ENCODE measurements around the gene MDFIC2. TPM values are rescaled to one million over a fixed set of nuclear protein-coding genes. Genes with fewer than 3 reads are reported as not detected.
A peak's percentile ranks its signal among the peaks of the same experiment; 100 is the strongest.
"Not testable (repeated sequence)": the region's sequence is repeated elsewhere in the genome, so short reads cannot be mapped to it uniquely, and the experiment has no call there.

Gene MDFIC2
- total RNA-seq (ENCODE audit: low replicate concordance) = not detected in 2 replicates

DNA sequence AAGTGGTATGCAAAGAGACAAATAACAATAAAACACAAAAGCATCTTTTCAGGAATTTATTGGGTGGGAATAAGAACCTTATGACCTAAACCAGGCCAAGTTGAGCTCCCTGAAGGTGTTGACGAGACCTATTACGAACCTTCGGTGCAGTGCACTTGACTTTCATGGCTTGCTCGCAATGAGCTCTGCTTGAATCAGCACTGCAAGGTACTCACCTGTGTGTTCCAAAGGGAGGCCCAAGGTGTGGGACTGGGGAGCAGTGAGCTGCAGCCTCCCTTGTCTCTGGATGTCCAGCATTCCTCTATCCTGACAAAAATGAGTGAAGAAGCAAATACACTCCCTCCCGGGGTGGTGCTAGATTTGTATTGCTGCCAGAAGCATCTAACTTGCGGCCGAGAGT, at the start of gene MDFIC2:
Gene MDFIC2 (minus strand): TSS at position 303 of the 400 bp plus-strand sequence. CDS start 665 bp downstream, outside the sequence.
- TF ChIP-seq, protein P1, sequence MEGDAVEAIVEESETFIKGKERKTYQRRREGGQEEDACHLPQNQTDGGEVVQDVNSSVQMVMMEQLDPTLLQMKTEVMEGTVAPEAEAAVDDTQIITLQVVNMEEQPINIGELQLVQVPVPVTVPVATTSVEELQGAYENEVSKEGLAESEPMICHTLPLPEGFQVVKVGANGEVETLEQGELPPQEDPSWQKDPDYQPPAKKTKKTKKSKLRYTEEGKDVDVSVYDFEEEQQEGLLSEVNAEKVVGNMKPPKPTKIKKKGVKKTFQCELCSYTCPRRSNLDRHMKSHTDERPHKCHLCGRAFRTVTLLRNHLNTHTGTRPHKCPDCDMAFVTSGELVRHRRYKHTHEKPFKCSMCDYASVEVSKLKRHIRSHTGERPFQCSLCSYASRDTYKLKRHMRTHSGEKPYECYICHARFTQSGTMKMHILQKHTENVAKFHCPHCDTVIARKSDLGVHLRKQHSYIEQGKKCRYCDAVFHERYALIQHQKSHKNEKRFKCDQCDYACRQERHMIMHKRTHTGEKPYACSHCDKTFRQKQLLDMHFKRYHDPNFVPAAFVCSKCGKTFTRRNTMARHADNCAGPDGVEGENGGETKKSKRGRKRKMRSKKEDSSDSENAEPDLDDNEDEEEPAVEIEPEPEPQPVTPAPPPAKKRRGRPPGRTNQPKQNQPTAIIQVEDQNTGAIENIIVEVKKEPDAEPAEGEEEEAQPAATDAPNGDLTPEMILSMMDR (IDR thresholded peaks at IDR 0.05; ENCODE audit: insufficient read depth, low read length) = no peak
- no peak within 1 kb of the TSS for H3K4me3 ChIP-seq (ENCODE audit: low read depth, low read length)
- DNase-seq (ENCODE audit: low read depth) = no peak

DNA sequence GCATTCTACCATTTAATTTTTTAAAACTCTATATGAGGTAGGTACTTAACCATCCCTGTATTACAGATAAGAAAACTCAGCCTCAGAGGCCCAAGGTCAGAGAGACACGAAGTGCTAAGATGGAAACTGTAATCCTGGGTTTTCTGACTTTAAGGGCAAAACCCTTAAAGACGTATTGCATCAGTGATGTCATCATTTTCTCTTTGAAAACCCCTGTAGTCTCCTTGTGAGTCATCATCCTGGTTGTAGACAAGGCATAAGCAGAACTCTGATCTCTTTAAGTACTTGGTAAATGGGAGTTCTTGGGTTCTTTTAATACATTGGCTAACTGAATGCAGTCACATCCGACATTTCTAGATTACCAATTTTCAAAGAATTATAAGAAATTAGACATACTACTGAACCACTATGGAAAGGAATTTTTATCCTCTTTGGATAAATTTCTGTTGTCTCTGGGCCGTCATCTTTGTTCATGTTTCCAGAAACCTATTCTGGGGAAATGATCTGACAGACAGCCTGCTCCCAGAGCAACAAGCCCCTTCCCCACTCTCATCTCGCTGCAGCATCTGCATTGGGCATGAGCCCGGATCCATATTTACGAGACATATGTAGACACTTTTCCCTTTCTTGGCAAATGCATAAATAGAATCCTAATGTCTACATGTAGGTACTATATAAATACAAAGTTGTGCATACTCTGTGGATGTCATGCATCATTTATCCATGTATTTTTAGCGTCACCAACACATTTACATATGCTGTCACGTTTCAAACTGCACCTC, 48.7 kb upstream of the MDFIC2 start:
- TF ChIP-seq, protein P1 (IDR thresholded peaks at IDR 0.05; ENCODE audit: insufficient read depth, low read length) = no peak
- DNase-seq (ENCODE audit: low read depth) = peak; percentile 15
- H3K4me3 ChIP-seq (ENCODE audit: low read depth, low read length) = no peak overlapping the region

DNA sequence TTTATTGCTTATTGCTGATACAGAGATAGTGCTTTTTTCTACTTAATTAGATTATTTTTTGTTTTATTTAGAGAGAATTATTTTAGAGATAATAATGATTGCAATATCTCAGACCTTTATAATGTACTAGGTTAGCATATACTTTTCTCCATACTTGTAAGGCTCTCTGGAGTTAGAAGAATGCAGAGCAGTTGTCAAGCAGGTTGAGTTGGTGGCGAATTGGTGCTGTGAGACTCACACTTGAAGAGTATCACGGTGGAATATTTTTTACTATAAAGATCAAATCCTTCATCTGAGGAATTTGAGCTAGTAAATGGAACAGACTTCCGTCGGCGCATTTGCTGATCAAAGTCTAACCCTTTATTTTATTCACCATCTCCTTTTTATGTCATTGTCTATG, 47.3 kb upstream of the MDFIC2 start:
- TF ChIP-seq, protein P1 (IDR thresholded peaks at IDR 0.05; ENCODE audit: insufficient read depth, low read length) = no peak
- no peak overlapping the region for H3K4me3 ChIP-seq (ENCODE audit: low read depth, low read length)
- no peak for DNase-seq (ENCODE audit: low read depth)

DNA sequence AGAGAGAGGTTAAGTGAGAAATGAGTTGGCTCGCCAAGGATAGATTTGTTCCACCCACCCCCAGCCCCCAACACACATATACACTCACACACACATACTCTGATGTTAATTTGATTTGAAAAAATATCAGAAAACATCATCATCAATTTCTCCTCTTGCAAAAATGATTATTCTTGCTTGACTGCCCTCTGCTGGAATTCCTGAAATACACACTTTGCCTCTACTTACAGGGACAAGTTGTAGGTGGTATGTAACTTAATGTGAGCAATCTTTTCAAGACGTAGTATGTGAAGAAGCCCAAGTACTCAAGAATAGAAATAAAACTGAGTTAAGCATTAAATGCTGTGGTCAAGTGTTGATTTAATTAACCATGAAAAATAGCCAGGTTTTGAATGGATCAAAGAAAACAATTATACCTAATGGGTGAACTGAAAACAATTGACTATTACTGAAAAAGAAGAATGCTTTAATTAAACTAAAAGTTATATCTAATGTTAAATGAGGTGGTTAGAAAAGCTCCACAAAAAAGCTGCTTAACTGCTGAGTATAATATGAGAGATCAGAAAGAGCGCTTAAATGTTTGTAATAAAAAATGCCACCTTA, 46.6 kb upstream of the MDFIC2 start:
- TF ChIP-seq, protein P1 (IDR thresholded peaks at IDR 0.05; ENCODE audit: insufficient read depth, low read length) = peak; percentile 74
- H3K4me3 ChIP-seq (ENCODE audit: low read depth, low read length) = no peak overlapping the region
- DNase-seq (ENCODE audit: low read depth) = peak; percentile 68

DNA sequence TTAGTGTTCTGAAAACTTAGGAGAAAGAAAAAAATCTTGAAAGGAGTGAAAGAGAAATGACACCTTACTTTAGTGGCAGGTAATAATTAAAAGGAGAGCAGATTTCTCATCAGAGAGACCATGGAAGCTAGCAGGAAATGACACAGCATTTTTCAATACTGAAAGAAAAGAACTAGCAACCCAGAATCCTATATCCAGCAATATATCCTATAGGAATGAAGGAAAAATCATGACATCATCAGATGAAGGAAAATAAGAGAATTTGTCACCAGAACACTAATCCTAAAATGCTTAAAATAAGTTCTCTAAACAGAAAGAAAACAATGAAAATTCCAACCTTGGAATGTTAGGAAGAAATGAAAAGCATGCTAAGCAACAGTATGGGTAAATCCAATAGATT, 39.8 kb upstream of the MDFIC2 start:
- H3K4me3 ChIP-seq (ENCODE audit: low read depth, low read length) = no peak overlapping the region
- DNase-seq (ENCODE audit: low read depth) = no peak
- TF ChIP-seq, protein P1 (IDR thresholded peaks at IDR 0.05; ENCODE audit: insufficient read depth, low read length) = no peak

DNA sequence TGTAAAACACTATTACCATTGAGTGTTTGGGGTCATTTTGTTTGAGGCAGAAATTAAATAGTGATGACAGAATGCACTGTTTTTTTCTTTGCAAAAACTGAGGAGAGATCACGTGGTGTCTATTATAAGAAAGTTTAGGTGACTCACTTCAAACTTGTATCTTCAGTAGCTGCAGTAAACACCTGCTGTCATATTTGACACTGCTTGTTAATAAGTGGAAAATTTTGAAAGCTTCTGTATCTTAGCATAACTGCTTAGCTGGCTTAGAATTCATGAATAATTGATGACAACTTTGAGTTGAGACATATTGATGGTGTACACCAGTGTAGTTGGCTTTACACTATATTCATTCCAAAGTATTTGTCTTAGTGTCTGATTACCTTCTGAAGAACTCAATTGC, 29.7 kb upstream of the MDFIC2 start:
- TF ChIP-seq, protein P1 (IDR thresholded peaks at IDR 0.05; ENCODE audit: insufficient read depth, low read length) = no peak
- no peak overlapping the region for H3K4me3 ChIP-seq (ENCODE audit: low read depth, low read length)
- DNase-seq (ENCODE audit: low read depth) = no peak

DNA sequence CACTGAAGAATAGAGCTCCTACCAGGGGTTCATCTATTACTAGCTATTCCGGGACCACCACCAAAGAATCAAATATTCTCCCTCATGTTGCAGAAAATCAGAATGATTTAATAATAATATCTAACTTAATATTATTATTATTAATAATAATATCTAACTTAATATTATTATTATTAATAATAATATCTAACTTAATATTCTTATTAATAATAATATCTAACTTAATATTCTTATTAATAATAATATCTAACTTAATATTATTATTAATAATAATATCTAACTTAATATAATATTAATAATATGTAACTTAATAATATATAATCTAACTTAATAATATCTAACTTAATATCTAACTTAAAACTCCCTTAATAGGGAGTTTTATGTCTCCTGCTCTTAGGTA, 24.4 kb upstream of the MDFIC2 start:
- not testable (repeated sequence) for DNase-seq (ENCODE audit: low read depth); H3K4me3 ChIP-seq (ENCODE audit: low read depth, low read length)
